ENCODE data around the gene PARD3. TPM values are rescaled to one million over a fixed set of nuclear protein-coding genes. Genes with fewer than 3 reads are reported as not detected.
A peak's percentile ranks its signal among the peaks of the same experiment; 100 is the strongest.
"Not testable (repeated sequence)": the region's sequence is repeated elsewhere in the genome, so short reads cannot be mapped to it uniquely, and the experiment has no call there.

Gene PARD3
- total RNA-seq, 3 donors from 2014 or later, result 39.5 to 87.9 (median 47.0) TPM

DNA sequence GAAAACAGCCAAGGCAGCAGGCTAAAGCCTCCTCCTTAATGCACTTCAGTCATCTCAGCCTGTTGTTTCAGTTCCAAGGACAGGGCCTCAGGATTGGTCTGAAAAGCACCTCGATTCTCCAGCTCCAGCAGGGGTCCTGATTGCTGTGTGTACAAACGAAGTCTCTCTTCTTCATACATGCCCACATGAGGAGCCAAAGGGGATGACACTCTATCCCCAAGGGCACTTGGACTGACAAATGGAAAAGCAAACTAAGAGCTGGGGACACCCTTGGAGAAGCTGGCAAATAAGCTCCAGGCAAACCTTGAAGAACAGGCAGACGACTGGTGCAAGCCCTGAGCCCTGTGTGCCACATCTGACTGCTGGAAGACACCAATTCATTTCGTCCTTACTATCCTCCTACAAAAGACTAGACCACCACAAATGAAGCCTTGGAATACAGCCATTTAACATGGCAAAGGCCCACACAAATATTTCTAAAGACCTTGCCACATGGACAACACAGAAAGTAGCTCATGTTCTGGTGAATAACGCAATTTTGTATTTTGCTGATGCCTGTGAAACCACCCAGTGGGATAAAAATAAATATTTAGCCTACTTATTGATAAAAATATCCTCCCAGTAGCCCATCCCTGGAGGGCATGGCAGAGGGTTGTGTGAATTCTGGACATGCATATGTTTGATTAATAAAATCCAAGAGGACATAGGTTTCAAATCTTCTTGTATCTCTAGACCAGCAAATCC is 61.9 kb downstream of the PARD3 start:
- no peak for ATAC-seq
- intact Hi-C loops (cut with DNase I, micrococcal nuclease), result no loop called here
- no peaks in the 10 kb centered on the region for H3K9me3 ChIP-seq
- no peak for DNase-seq
- peaks cover 6% of the 10 kb centered on the region for H3K4me1 ChIP-seq (ENCODE audit: low read depth)
- H3K4me3 ChIP-seq, result no peak overlapping the region
- H3K36me3 ChIP-seq (ENCODE audit: low read depth), result no peaks in the 10 kb centered on the region
- TF ChIP-seq CTCF (IDR thresholded peaks at IDR 0.05), result no peak

DNA sequence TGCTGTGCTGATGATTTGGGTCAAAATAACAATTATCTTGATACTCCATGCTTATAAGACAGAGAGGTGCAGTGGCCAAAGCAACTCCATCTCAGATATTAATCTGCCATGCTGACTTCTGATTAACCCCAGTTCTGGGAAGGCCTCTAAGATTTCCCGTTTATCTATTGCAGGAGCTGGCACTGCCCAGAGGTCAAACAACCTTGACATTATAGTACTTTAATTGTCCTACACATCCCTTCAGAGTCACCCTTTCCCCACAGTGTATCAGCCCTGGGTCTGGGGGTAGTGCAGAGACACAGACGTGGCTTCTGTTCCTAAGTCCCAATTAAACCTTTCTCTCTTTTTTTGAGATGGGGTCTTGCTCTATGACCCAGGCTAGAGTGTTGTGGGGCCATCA is 63.8 kb downstream of the PARD3 start:
- intact Hi-C loops (cut with DNase I, micrococcal nuclease), result no loop called here
- Histone ChIP-seq H3K4me3 (no peak overlapping the region), H3K9me3 (no peaks in the 10 kb centered on the region), H3K4me1 (ENCODE audit: low read depth) (no peaks in the 10 kb centered on the region), H3K36me3 (ENCODE audit: low read depth) (no peaks in the 10 kb centered on the region)
- ATAC-seq (no peak), DNase-seq (no peak)
- TF ChIP-seq CTCF (IDR thresholded peaks at IDR 0.05), result no peak

DNA sequence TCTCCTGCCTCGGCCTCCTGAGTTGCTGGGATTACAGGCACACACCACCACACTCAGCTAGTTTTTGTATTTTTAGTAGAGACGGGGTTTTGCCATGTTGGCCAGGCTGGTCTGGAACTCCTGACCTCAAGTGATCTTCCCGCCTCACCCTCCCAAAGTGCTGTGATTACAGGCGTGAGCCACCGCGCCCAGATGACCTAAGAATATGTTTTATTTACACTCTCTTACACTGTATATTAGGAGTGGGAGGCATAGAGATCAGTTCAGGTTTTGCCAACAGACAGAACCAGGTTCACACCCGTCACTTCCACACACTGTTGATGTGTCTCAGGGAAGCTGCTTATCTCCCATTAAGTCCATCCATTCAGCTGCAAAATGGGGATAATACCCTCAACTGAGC is 64.3 kb downstream of the PARD3 start:
- DNase-seq (peak in 1 of 3 donors; percentile 41), ATAC-seq (peak; percentile 81)
- H3K9me3 ChIP-seq; intact Hi-C loops (cut with DNase I, micrococcal nuclease); H3K4me1 ChIP-seq (ENCODE audit: low read depth); H3K36me3 ChIP-seq (ENCODE audit: low read depth); H3K4me3 ChIP-seq: not testable (repeated sequence)

GRCh38 chr10:34748767-34749166 is 66.3 kb downstream of the PARD3 start:
- no peaks in the 10 kb centered on the region for H3K4me1 ChIP-seq (ENCODE audit: low read depth)
- H3K36me3 ChIP-seq (ENCODE audit: low read depth), result no peaks in the 10 kb centered on the region
- intact Hi-C loops (cut with DNase I, micrococcal nuclease), result no loop called here
- ATAC-seq (no peak), DNase-seq (no peak)
- TF ChIP-seq CTCF (IDR thresholded peaks at IDR 0.05), result no peak
- H3K4me3 ChIP-seq, result no peak overlapping the region
- H3K9me3 ChIP-seq, result no peaks in the 10 kb centered on the region

DNA sequence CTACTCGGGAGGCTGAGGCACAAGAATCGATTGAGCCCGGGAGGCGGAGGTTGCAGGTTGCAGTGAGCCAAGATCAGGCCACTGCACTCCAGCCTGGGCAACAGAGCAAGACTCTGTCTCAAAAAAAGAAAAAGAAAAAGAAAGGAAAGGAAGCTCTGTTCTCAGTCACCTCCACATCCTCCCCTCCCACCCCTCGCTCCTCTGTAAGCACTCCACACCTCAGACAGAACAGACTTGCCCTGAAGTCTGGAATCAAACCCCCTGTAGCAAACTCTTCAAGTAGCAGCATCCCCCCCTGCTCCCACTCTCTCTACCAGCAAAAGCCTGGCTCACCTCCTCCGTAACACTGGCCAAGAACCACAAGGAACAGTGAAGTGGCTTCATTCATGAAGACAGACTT is 66.7 kb downstream of the PARD3 start:
- no peak for ATAC-seq

GRCh38 chr10:34746094-34746493 is 69.0 kb downstream of the PARD3 start:
- no peaks in the 10 kb centered on the region for H3K9me3 ChIP-seq
- no peak for DNase-seq
- TF ChIP-seq CTCF (IDR thresholded peaks at IDR 0.05), result no peak
- ATAC-seq, result peak; percentile 66
- intact Hi-C loops (cut with DNase I, micrococcal nuclease), result no loop called here
- no peaks in the 10 kb centered on the region for H3K4me1 ChIP-seq (ENCODE audit: low read depth)
- H3K36me3 ChIP-seq (ENCODE audit: low read depth), result no peaks in the 10 kb centered on the region
- H3K4me3 ChIP-seq, result no peak overlapping the region

More for the DNA sequence above, 66.7 kb downstream of the PARD3 start:
- Histone ChIP-seq H3K4me1 (ENCODE audit: low read depth) (no peaks in the 10 kb centered on the region), H3K36me3 (ENCODE audit: low read depth) (no peaks in the 10 kb centered on the region), H3K9me3 (no peaks in the 10 kb centered on the region), H3K4me3 (no peak overlapping the region)
- no peak for DNase-seq
- TF ChIP-seq CTCF (IDR thresholded peaks at IDR 0.05), result no peak
- intact Hi-C loops (cut with DNase I, micrococcal nuclease), result no loop called here
